Retinal pigment epithelial cell (primary cell): ENCODE measurements around the gene ST8SIA1.

Experiments used
- DNase-seq: peaks from one replicate; pipeline ENCODE4 v3.0.0-alpha.2; 2010; ENCODE audit warnings: low read depth
- H3K4me3 ChIP-seq: 2 replicates; pipeline ENCODE4 v1.5.1; 2011; ENCODE audit warnings: mild to moderate bottlenecking, low read length, control low read depth, moderate library complexity
- TF ChIP-seq, protein P1 (sequence below): conservative IDR thresholded peaks from 2 replicates; pipeline ENCODE4 v1.5.1; 2011; ENCODE audit warnings: low read depth, low read length, control low read depth, inconsistent platforms

Gene ST8SIA1

DNA sequence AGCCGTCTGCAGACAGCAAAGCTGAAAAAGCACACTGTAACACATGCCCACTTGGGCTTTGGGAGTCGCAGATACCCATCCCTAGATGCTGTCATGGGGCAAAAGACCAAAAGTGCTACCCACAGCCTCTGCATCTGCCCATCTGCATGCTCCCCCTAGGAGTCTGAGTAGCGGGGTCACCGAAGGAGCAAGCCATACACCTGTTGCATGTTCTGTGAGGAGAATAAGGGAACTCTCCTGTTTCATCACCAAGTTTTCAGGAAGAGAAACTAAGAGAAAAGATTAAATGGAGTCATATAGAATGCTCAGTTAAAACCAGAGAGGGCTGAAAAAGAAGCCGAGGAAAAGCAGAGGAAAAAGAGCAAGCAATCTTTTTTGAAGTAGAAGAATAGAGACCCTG, 13.7 kb upstream of the ST8SIA1 start:
- H3K4me3 ChIP-seq, result no peak overlapping the region
- DNase-seq, result no peak
- TF ChIP-seq, protein P1, sequence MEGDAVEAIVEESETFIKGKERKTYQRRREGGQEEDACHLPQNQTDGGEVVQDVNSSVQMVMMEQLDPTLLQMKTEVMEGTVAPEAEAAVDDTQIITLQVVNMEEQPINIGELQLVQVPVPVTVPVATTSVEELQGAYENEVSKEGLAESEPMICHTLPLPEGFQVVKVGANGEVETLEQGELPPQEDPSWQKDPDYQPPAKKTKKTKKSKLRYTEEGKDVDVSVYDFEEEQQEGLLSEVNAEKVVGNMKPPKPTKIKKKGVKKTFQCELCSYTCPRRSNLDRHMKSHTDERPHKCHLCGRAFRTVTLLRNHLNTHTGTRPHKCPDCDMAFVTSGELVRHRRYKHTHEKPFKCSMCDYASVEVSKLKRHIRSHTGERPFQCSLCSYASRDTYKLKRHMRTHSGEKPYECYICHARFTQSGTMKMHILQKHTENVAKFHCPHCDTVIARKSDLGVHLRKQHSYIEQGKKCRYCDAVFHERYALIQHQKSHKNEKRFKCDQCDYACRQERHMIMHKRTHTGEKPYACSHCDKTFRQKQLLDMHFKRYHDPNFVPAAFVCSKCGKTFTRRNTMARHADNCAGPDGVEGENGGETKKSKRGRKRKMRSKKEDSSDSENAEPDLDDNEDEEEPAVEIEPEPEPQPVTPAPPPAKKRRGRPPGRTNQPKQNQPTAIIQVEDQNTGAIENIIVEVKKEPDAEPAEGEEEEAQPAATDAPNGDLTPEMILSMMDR, result no peak

DNA sequence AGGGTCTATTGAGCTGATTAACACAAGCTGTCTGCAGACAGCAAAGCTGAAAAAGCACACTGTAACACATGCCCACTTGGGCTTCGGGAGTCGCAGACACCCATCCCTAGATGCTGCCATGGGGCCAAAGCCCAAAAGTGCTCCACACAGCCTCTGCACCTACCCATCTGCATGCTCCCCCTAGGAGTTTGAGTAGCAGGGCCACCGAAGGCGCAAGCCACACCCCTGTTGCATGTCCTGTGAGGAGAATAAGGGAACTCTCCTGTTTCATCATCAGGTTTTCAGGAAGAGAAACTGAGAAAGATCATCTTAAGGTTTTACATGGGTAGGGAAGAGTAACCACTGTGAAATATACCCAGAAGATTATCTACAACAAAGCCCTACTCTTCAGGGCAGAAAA, 5.6 kb upstream of the ST8SIA1 start:
- TF ChIP-seq, protein P1, result no peak
- no peak overlapping the region for H3K4me3 ChIP-seq
- no peak for DNase-seq

DNA sequence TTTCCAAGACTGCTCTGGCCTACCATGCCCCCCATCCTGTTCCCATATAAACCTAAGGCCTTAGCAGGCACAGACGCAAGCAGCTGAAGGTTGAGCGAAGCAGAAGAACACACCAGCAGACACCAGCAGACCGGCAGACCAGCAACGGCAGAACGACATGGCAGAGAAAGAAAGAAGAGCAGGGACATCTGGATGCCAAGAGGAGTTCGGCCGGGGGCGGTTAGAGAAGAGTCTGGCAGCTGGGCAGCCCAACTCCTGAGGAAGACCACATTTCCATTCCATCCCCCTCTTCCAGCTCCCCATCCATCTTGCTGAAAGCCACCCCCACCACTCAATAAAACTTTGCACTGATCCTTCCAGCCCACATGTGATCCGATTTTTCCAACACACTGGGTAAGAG, 5.2 kb upstream of the ST8SIA1 start:
- H3K4me3 ChIP-seq, result no peak overlapping the region
- TF ChIP-seq, protein P1, result no peak
- DNase-seq, result no peak

DNA sequence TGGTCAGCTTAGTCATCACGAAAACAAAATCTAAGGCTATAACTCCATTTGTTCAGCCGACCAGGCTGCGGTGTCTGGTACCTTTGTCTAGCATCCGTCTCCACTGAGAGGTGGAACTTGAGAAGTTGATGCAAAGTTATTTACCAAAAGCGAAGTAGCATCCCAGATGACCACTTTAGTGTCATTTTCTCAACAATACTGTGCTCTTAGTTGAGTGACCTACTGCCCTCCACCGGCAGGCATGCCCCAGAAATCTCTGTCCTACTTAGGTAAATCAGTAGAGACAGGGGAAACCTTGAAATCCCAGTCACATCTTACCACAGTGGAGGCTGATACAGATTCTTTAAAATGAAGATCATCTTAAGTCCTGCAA, 1.3 kb upstream of the ST8SIA1 start:
- DNase-seq, result no peak
- TF ChIP-seq, protein P1, result no peak
- peak overlapping the region; percentile 74 for H3K4me3 ChIP-seq

DNA sequence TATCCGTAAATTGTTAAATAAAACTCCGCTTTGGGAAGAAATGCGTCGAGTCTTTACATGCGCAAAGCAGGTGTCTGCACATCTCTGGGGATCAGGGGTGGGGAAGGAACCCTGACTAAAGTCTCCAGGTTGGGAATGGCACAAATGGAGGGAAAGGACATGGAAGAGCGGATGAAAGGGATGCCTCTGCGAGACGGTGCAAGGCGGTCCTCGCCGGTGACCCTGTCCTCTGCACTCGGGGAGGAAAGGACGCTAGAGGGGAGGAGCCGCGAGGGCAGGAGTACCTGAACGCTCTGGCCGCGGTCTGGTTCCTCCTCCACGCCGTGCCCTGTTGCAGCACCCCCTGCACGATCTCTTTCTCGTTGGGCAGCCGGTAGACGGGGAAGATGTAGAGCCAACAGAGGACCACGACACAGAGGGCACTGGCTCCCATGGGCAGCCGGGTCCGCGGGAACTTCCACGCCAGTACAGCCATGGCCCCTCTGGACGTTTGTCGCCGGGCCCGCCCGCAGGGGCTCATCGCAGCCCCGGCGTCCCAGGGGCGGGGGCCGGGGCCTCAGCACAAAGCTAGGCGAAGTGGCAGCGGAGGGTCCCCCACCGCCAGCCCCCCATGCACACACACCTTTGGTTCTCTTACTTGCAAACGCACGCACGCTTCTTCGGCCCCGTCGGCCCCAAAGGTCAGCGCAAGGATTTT, 646 bp downstream of the ST8SIA1 start:
- H3K4me3 ChIP-seq, result peak overlapping the region; percentile 74
- TF ChIP-seq, protein P1, result no peak
- DNase-seq, result no peak

DNA sequence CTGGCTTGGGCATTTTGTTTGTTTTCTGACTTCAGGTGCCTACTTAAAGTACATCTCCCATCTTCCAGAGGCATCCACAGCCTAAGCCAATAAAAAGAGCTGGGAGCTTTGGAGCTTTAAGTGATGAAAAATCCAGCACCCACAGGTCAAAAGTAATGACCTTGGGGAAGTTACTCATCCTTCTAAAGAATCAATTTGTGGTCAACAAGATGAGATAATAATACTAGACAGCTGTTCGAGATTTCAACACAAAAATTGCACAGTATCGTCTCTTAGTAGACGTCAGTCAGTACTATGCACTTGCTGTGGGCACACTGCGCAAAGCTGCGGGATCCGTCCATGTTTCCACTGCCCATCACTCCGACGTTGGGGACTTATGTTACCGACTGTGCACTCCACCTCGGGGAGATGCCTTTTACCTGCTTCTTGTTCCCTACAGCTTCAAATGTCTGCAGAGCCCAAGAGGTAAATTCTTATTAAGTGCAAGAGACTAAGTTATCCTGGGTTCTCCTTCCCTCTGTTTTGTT, 1.3 kb downstream of the ST8SIA1 start:
- DNase-seq, result no peak
- no peak overlapping the region for H3K4me3 ChIP-seq
- TF ChIP-seq, protein P1, result no peak

DNA sequence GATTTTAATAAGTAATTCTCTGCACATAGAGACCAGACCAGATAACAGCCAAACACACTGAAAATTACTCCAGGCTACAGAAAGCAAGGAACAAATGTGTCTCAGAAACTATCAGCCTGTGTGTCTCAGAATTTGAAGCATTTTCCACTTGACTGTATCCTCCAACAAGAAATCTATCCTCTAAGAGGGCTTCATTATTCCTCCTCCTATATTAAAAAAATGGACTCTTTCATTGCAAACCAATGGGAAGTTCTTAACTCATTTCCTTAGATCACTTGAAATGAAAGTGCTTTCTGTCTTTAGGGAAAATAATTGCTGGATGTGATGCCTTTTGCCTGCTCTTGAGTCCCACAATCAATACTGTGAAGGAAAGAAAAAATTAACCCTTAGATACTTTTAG, 2.3 kb downstream of the ST8SIA1 start:
- no peak overlapping the region for H3K4me3 ChIP-seq
- DNase-seq, result no peak
- TF ChIP-seq, protein P1, result no peak
